Cerebellar cortex (tissue), 1 donor: ENCODE measurements around the gene CSTPP1.
"Not testable (repeated sequence)": the region's sequence is repeated elsewhere in the genome, so short reads cannot be mapped to it uniquely, and the experiment has no call there.

ENCODE experiments used
- DNase-seq: peaks from one replicate; pipeline ENCODE4 v3.0.0-alpha.2; 2015; ENCODE audit warnings: low spot score

CSTPP1 gene

DNA sequence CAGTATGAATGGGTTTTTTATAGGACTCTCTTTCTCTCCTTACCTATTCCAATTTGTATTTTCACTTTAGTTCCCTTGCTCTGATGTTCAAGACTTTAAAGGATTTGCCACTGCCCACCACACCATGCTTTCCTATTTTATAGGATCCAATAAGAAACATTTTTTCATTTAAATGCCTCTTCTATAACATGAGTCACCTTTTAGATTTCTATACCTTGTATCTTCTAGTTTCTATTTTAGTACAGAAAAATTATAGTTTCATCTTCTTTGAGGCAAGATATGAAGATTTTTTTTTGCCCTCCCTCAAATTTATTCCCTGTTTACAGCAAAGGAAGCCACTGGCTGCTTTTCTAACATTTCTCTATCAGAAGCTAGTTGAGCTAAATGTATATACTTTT is 163.4 kb downstream of the CSTPP1 start:
- DNase-seq = no peak

DNA sequence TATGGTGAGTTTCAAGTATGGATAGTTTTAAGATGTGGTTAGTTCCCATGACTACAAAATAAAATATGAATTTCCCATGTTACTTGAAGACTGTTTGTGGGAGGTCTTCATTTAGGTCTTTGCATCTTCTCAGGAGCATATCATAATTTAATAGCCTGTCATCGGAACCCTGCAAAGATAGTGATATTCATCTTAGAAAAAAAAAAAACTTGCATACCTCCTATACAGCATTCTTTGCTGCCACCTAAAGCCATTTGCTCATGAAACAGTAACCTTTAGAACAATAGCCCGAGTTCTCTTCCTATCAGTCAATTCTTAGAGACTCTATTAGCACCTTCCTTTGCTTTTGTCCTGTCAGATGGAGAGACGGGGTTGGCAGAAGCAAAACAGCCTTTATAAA is 164.8 kb downstream of the CSTPP1 start:
- DNase-seq = no peak

DNA sequence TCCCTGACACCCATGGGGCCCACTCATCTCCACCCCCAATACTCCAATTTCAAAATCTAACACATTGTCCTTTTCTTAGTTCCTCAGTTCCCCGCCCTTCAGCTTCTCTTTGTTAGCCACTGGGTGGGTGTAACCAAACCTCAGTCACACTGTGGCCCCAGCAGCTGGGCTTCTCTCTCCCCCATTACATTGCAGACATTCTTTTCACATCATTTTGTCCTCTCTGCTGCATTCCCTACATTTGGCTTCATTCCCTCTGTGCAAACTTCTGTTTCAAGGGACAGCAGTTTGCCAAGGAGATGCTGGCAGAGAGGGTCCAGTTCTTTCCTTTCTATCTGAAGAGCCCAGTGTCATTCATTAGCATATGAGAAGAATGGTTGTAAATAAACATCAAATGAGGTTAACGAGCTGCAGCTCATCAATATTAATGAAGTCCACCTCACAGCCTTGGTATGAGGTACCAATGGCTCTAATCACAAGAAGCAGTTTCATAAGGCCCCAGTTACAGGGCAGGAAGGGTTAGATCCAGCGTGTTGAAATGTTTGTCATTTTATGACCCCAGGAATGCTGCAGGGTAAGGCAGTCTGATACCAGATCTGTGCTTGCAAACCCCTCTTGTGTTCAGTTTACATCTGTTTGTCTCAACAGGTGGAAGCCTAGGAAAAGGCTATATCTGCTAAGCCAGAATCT is 167.8 kb downstream of the CSTPP1 start:
- no peak for DNase-seq

DNA sequence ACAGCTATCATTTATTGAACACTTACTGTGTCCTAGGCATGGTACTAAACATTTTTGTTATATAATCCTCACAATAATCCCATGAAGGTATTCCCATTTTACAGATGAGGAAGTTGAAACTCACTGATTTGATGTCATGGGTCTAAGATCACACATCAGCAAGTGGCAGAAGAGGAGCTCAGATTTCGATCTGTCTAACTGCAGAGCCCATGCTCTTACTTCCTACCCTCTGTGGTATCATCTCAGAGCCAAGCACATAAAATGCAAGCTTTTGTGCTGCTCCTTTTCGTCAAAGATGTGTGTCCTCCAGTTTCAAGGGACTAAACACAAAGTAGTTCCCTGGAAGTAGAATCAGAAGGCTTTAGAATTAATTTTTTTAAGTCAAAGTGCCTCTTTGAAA is 169.0 kb downstream of the CSTPP1 start:
- no peak for DNase-seq

DNA sequence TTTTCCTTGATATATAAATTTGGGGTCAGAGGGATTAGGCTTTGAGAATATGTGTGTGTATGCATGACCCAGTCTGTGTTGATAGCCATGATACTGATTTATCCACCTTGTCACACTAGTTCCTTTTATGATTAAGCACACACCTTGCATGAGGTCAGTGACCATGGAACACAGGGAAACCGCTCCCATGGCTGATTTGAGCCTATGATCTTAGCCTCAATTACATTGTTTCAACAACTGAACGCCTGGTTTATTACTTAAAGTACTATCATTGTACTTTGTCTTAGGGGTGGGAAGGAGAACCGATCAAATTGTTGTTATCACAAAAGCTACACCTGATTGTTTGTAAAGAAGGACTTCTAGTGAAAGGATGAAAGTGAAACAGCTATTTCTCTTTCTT is 169.4 kb downstream of the CSTPP1 start:
- DNase-seq = no peak

DNA sequence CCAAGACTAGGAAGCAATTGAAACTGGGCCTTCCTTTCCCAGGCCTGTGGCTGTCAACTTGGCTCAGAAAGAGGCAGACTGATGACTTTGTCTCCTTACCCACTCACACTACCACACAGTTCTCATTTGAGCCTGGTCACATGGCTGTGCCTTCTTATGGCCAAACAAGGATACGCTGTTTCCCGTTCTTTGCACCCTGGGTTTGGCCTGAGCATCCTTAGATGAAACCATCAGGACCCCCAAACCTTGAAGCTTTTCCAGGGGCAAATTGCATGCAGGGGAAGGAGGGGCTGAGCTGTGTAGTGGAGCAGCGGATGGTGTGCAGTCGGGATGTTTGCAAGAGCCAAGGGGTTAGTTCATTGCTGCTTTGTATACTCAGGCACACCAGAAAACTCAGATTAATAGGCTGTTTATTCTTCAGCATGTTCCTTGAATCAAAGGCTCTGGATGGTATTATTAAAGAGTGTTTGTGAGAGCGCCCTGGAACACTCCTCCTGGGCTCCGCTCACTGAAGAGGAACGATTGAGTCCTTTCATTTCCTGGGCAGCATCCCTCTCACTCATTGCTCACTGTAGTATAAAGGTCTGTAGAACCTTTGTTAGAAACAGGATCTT is 170.3 kb downstream of the CSTPP1 start:
- peak; percentile 26 for DNase-seq

DNA sequence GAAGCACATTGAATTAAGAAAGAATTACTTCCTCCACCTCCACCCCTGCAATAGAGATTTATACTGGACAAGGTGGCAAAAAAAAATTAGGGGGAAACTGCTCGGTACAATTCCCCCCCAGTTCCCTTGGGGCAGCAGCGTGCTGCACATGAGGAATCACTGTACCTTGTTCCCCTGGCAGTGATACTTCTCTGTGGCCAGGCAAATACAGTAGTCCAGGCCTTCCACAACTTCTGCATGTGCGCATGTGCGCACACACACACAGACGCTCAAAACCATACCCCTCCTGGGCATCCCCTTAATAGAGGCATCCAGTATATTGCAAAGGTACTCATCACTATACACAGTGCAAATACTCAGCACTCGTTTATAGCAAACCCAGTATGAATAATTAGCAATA is 171.2 kb downstream of the CSTPP1 start:
- DNase-seq = no peak

DNA sequence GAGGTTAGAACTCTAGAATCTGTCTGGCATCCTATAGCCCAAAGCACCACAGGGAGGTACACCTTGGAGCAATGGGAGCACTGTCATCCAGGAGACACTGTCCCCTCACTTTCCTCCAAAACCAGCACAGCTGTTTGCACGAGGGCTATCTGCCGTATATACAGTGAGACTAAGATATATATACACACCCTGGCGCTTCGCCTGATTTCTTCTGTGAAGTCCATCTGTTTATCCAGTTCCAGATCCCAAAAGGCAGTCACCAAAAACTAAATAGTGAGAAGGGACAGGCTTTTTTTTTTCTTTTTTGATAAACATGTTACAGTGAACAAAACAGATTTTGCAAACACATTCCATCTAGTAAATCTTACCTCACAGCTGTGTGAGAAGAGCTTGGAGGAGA is 171.7 kb downstream of the CSTPP1 start:
- DNase-seq = no peak

DNA sequence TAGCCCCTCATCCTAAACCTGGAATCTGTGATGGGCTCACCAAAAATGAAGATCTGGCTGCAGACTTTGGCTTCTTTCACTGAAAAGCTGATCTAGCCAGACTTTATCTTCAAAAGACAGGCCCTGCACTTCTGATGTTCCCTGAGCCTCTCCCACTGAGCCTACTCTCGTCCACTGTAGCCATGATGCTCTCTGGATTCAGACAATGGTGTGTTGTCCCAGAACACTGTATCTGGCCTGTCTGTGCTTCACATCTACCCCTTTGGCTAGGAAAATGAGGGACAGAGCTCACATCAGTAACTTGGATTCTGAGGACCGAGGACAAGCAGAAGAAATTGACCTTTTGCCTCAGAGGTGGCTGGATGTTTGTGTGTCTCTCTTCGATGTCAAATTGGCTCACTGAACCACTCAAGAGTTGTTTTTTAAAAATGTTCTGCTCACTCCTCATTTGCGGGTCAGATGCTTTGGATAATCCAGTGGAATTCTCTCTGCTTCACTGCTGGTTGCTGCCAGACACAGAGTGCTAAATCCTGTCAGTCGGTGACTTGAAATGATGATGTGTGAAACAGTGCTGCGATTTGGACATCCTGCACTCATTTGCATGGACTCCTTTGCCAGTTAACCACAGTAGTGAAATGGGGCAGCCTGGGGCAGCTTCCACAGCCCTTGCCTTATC is 172.6 kb downstream of the CSTPP1 start:
- DNase-seq = peak; percentile 36

DNA sequence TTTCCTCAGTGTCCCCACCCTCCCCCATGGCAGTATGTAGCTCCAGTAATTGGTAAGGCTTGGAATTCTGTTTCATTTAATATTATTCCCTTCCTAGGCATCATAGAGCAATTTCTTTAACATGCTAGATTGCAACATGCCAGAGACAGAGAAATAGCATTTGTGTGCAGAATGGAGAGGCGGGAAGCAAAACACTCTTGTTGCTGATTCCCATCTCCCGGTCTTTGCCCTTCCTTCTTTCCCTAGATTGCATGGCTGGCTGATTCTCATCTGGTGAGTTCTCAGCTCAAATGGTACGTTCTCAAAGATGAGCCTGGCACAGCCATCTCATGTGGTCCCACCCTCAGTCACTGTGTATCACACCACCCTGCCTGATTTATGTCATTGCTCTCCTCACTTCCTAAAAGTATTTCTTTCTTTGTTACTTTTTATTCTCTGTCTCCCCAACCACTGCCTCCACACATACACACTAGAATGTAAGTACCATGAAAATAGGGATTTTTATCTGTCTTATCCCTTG is 173.2 kb downstream of the CSTPP1 start:
- no peak for DNase-seq

DNA sequence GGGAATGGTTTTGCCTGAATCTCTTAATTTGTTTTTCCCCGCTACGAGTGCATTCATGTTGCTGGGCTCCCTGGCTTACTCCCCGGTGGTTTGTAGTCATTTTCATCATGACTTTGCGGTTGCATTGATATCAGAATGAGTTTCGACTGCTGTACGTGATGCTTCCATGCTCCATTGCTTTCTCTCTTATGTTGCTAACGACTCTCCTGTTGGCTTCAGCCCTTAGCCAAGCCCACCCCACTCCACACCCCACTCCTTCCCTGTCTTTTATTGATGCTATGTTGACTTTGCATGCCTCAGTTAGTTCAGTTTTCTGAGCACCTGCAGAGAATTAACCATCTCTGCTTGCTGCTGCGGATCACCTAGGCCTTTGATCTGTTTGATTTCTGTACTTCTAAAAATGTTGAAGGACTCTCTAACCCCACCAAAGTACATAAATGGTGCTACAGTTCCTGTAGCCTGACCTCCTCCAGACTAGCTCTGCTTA is 174.8 kb downstream of the CSTPP1 start:
- no peak for DNase-seq

DNA sequence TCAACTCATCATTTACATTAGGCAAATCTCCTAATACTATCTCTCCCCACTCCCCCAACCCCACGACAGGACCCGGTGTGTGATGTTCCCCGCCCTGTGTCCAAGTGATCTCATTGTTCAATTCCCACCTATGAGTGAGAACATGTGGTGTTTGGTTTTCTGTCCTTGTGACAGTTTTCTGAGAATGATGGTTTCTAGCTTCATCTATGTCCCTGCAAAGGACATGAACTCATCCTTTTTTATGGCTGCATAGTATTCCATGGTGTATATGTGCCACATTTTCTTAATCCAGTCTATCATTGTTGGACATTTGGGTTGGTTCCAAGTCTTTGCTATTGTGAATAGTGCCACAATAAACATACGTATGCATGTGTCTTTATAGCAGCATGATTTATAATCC is 176.4 kb downstream of the CSTPP1 start:
- DNase-seq = not testable (repeated sequence)

DNA sequence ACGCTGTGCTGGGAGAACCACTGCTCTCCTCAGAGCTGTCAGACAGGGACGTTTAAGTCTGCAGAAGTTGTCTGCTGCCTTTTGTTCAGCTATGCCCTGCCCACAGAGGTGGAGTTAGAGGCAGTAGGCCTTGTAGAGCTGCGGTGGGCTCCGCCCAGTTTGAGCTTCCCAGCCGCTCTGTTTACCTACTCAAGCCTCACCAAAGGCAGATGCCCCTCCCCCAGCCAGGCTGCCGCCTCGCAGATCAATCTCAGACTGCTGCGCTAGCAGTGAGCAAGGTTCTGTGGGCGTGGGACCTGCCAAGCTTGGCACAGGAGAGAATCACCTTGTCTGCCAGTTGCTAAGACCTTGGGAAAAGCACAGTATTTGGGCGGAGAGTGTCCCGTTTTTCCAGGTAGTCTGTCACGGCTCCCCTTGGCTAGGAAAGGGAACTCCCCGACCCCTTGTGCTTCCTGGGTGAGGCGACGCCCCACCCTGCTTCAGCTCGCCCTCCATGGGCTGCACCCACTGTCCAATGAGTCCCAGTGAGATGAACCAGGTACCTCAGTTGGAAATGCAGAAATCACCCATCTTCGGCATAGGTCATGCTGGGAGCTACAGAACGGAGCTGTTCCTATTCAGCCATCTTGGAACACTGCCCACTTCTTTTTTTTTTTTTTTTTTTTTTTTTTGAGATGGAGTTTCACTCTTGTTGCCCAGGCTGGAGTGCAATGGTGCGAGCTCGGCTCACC is 182.6 kb downstream of the CSTPP1 start:
- DNase-seq = peak; percentile 78

DNA sequence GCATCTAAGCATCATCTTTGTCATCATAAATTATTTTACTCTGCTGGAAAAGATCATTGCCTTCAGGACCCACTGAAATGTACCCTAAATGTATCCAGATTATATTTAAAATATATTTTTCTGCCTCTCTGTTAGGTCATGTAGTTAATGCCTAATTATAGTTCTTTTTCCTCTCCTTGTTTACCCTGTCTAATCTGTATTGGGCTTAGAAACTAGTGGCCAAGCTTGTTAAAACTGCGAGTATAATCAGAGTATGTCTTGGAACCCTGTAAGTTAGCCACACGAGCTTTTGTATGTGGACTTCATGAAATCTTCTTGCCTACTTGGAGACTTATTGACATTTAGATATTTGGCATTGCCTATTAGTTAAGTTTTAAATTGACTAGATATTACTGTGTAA is 184.5 kb downstream of the CSTPP1 start:
- no peak for DNase-seq

DNA sequence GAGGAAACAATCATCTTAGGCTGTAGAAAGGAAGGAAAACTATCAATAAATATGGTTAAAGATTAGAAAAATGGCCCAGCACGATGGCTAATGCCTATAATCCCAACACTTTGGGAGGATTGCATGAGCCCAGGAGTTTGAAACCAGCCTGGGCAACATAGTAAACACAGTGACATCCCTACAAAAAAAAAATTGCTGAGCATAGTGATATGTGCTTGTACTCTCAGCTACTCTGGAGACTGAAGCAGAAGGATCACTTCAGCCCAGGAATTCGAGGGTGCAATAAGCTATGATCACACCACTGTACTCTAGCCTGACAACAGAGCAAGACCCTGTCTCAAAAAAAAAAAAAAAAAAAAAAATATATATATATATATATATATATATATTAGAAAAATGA is 185.2 kb downstream of the CSTPP1 start:
- DNase-seq = no peak

DNA sequence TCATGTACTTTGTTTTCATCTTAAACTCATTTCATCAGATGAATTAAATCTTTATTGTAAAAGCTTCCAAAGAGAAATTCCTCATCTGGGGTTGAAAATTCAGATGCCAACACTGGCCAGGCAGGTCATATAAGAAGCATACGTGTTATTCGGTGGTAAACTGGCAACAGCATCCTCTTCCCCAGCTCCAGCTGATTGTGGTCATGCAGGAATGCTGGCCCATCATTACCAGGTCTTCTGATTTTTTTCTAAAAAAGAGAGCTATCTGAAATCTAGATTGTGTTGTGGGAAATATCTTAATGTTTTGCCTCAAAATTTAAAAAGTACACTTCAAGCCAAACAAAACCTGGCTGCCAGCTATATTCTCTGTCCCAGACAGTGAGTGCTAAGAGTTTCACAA is 186.5 kb downstream of the CSTPP1 start:
- no peak for DNase-seq

DNA sequence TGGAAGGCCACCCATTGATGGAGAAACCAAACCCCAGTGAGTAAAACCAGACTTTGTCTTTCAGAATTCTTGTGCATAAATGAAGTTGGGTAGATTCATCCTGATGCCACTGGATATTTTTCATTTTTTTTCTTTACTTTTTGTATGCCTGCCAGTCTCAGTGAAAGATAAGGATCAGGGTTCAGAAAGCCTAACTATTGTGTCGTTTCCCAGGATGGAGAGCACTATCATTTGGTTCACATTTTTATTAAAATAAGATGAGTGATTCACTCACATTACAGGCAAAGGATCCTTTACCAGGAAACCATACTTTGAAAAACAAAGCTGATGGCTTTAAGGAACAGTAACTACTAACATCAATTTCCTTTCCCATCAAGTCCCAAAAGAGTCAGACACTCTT is 188.1 kb downstream of the CSTPP1 start:
- DNase-seq = no peak

DNA sequence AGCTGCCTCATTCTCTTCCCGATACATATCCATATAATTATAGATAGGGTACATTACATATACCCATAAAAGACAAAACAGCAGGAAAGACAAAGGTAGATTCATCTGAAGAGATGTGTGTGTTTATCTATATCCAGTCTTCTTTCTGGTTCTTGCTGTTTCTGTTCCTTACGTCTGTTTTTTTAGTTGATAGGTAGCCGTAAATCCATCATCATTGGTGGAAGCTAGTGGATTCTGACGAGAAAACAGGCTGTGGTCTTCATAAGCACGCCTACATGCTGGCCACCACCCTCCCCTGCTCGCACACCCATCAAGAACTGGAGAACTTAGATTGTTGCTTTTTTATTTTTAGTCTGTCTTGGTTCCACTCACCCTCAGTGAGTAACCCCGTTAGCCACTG is 188.5 kb downstream of the CSTPP1 start:
- DNase-seq = no peak

DNA sequence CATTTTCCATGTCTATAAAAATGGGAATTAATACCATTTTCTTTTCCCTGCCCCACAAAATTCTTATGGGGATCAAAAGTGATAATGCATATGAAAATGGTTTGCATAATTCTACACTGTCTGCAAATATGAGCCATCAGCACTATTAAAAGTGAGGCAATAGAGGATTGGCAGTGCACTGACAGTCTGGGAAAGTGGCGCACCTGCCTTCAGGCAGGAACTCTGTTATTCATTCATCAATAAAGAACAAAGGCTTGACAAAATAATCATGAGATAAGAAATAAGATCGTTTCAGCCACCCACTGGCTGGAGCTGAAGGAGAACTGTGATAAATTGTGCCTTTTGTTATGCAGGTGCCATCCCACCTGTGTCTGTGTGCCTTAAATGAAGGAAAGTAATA is 190.7 kb downstream of the CSTPP1 start:
- no peak for DNase-seq

DNA sequence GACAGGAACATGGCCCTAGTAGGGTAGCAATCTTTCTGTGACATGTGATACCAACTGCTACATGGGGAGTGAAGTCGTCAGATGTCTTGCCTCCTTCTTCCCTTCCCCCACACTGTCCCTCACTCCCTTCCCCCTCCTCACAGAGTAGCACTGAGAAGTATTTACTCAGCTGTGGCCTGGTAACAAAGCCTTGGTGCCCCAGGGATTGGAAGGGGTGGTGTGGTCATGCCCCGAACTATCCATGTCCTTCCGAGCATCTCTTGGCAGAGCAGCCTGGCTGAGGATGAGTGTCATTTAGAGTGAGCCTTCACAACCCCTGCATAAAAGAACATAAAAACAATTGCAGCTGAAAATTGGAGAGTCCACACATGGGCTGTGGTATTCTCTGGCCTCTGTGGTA is 194.0 kb downstream of the CSTPP1 start:
- DNase-seq = no peak

DNA sequence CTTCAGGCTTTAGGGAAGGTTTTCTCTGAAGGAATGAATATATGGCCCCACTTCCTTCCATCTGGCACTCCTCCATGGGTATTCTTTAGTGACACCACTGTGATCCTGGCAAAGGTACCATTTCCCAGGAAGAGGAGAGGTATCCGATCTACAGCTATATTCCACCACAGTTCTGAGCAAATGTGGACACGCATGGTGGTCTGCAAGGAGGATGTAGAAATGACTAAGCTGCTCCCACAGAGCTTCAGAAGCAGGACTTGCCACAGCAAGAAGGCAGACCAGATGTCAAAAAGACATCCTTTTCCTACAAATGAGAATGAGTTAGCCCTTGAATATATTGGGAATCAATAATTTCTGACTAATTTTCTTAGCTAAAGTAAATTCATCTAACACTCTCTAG is 194.6 kb downstream of the CSTPP1 start:
- no peak for DNase-seq

DNA sequence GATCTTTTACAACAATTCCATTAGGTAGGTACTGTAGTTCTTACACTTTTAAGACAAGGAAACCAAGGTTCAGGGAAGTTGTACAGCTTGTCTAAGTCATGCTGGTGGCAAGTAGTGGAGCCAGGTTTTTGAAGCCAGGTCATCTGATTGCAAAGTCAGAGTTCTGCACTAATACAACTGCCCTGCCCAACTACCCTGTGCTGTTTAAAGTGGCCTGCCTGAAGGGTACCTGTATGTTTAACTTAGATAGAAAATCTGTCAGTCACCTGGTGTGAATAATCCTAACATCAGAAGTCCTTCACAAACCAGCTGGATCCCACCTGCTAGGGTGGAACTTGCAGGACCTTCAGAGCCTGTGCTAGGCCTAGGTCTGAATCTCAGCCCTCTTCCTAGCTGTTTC is 195.9 kb downstream of the CSTPP1 start:
- DNase-seq = no peak

DNA sequence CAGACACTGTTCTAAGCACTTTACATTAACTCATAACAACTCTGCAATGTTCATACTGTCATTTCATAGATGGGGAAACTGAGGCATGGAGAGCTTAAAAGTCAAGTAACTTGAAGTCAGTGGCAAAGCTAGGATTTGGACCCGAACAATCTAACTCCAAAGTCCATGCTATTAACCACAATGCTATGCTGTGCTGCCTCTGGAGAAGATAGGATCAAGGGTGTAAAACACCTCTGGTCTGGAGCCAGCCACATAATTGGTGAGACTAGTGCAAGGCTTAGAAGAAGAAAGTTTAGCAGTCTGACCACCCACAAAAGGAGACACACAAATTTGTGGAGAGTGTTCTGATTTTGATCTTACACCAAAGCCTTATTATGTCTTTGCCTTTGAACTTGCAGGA is 196.4 kb downstream of the CSTPP1 start:
- DNase-seq = no peak
